Smooth muscle cell (in vitro differentiated cells): ENCODE results near the gene CTPS1. TPM values are rescaled to one million over a fixed set of nuclear protein-coding genes. Genes with fewer than 3 reads are reported as not detected.

ENCODE experiments used
- DNase-seq: peaks from one replicate; lab custom pipeline; 2025; ENCODE audit not compliant: unreplicated experiment; lab: John Stamatoyannopoulos, UW
- H2AFZ ChIP-seq: fragments of 200-600 bp; sonication (generic); 2 replicates; pipeline ENCODE4 v1.6.0; 2016; ENCODE audit warnings: antibody characterized with exemption, low read depth, mild to moderate bottlenecking
- H3F3A ChIP-seq: fragments of 200-600 bp; sonication (generic); 2 replicates; pipeline ENCODE4 v1.6.0; 2017; ENCODE audit warnings: antibody characterized with exemption, low read depth
- H3K27ac ChIP-seq: fragments of 200-600 bp; sonication (generic); 2 replicates; pipeline ENCODE4 v1.5.1; 2016; ENCODE audit warnings: low read depth, mild to moderate bottlenecking
- H3K27me3 ChIP-seq: fragments of 200-600 bp; sonication (generic); 2 replicates; pipeline ENCODE4 v1.6.1; 2016; ENCODE audit warnings: low read depth, mild to moderate bottlenecking
- H3K36me3 ChIP-seq: fragments of 200-600 bp; sonication (generic); 2 replicates; pipeline ENCODE4 v1.5.1; 2016; ENCODE audit warnings: low read depth
- H3K4me1 ChIP-seq: fragments of 200-600 bp; sonication (generic); 2 replicates; pipeline ENCODE4 v1.5.1; 2016; ENCODE audit warnings: low read depth
- H3K4me2 ChIP-seq: fragments of 200-600 bp; sonication (generic); 2 replicates; pipeline ENCODE4 v1.6.0; 2016; ENCODE audit warnings: mild to moderate bottlenecking
- H3K4me3 ChIP-seq: fragments of 200-600 bp; sonication (generic); 2 replicates; pipeline ENCODE4 v1.5.1; 2016; ENCODE audit warnings: mild to moderate bottlenecking
- H3K79me2 ChIP-seq: fragments of 200-600 bp; sonication (generic); 2 replicates; pipeline ENCODE4 v1.6.0; 2016; ENCODE audit warnings: low read depth, mild to moderate bottlenecking
- H3K9ac ChIP-seq: fragments of 200-600 bp; sonication (generic); 2 replicates; pipeline ENCODE4 v1.6.0; 2016; ENCODE audit warnings: low read depth
- H3K9me3 ChIP-seq: fragments of 200-600 bp; sonication (generic); replicated peaks from 2 replicates; pipeline ENCODE4 v1.5.1; 2016; ENCODE audit warnings: low read depth
- H4K20me1 ChIP-seq: fragments of 200-600 bp; sonication (generic); 2 replicates; pipeline ENCODE4 v1.6.0; 2016; ENCODE audit warnings: low read depth
- CTCF ChIP-seq: fragments of 200-600 bp; sonication (generic); IDR thresholded peaks from 2 replicates; pipeline ENCODE4 v1.5.1; 2017; ENCODE audit warnings: borderline replicate concordance, mild to moderate bottlenecking, antibody characterized with exemption; ENCODE audit not compliant: insufficient read depth, poor library complexity, severe bottlenecking
- WGBS: methylation state at CpG from one replicate; pipeline ENCODE4 v1.1.7; 2016; ENCODE audit warnings: low lambda C conversion rate; 5-methylcytosine and 5-hydroxymethylcytosine counted together
- polyA plus RNA-seq: library from polyadenylated mRNA; unstranded; fragments of >200 nt; fragmentation: Nextera tagmentation; extraction: Ambion mirVana; gene quantifications from 2 replicates; pipeline ENCODE4 v1.2.1, GENCODE V29; 2016
- total RNA-seq: library from RNA; depleted of rRNA; stranded (reverse); fragments of >200 nt; gene quantifications from 2 replicates; pipeline ENCODE4 v1.2.3, GENCODE V29; 2014

The CTPS1 gene
- total and polyA plus RNA-seq, 2 experiments from 2014 or later = 20.9 to 24.4 TPM

GRCh38 chr1:41044187-41044586 lies 64.7 kb downstream of the CTPS1 start:
- Histone ChIP-seq H3F3A (no peaks in the 10 kb centered on the region), H4K20me1 (no peaks in the 10 kb centered on the region), H3K4me2 (no peak overlapping the region), H2AFZ (no peak overlapping the region), H3K79me2 (no peaks in the 10 kb centered on the region), H3K4me1 (no peaks in the 10 kb centered on the region), H3K27ac (no peak overlapping the region), H3K36me3 (no peaks in the 10 kb centered on the region), H3K4me3 (no peak overlapping the region), H3K9me3 (no peaks in the 10 kb centered on the region), H3K27me3 (no peaks in the 10 kb centered on the region), H3K9ac (no peak overlapping the region)
- no peak for DNase-seq
- no peak for TF ChIP-seq CTCF
- 95% methylated on average over 2 of the region's 2 CpGs for whole genome bisulfite sequencing

GRCh38 chr1:41045740-41046139 lies 66.2 kb downstream of the CTPS1 start:
- Histone ChIP-seq H4K20me1 (no peaks in the 10 kb centered on the region), H3K27me3 (no peaks in the 10 kb centered on the region), H3K9ac (no peak overlapping the region), H3K4me1 (no peaks in the 10 kb centered on the region), H3K4me2 (no peak overlapping the region), H3F3A (no peaks in the 10 kb centered on the region), H3K4me3 (no peak overlapping the region), H3K9me3 (no peaks in the 10 kb centered on the region), H3K36me3 (no peaks in the 10 kb centered on the region), H2AFZ (no peak overlapping the region), H3K27ac (no peak overlapping the region), H3K79me2 (no peaks in the 10 kb centered on the region)
- DNase-seq = no peak
- WGBS = 59% methylated on average over 5 of the region's 5 CpGs
- no peak for TF ChIP-seq CTCF

GRCh38 chr1:41046347-41046775 lies 66.9 kb downstream of the CTPS1 start:
- no peak overlapping the region for H3K4me3 ChIP-seq
- no peaks in the 10 kb centered on the region for H3K27me3 ChIP-seq
- WGBS = 93% methylated on average over 10 of the region's 10 CpGs
- H2AFZ ChIP-seq = no peak overlapping the region
- H3K36me3 ChIP-seq = no peaks in the 10 kb centered on the region
- TF ChIP-seq CTCF = no peak
- no peak overlapping the region for H3K9ac ChIP-seq
- H4K20me1 ChIP-seq = no peaks in the 10 kb centered on the region
- no peaks in the 10 kb centered on the region for H3K79me2 ChIP-seq
- no peak overlapping the region for H3K27ac ChIP-seq
- no peak overlapping the region for H3K4me2 ChIP-seq
- H3K4me1 ChIP-seq = no peaks in the 10 kb centered on the region
- no peaks in the 10 kb centered on the region for H3F3A ChIP-seq
- H3K9me3 ChIP-seq = no peaks in the 10 kb centered on the region
- DNase-seq = no peak

- no peak overlapping the region for H3K4me3 ChIP-seq
- H3K9ac ChIP-seq = no peak overlapping the region
- no peak overlapping the region for H3K4me2 ChIP-seq
- no peaks in the 10 kb centered on the region for H3K79me2 ChIP-seq
- H3K9me3 ChIP-seq = no peaks in the 10 kb centered on the region
- no peaks in the 10 kb centered on the region for H3K27me3 ChIP-seq
- H3K36me3 ChIP-seq = no peaks in the 10 kb centered on the region
- no peak overlapping the region for H3K27ac ChIP-seq
- no peaks in the 10 kb centered on the region for H3F3A ChIP-seq
- H2AFZ ChIP-seq = no peak overlapping the region
- no peaks in the 10 kb centered on the region for H3K4me1 ChIP-seq
- TF ChIP-seq CTCF = no peak
- no peaks in the 10 kb centered on the region for H4K20me1 ChIP-seq
- DNase-seq = no peak
- 98% methylated on average over 3 of the region's 3 CpGs for WGBS
These were observed 69.0 kb downstream of the CTPS1 start for GRCh38 chr1:41048540-41048939.
